Astrocyte (in vitro differentiated cells and primary cell): ENCODE data around the gene EFCAB10. TPM values are rescaled to one million over a fixed set of nuclear protein-coding genes. Genes with fewer than 3 reads are reported as not detected.
"Not testable (repeated sequence)": the region's sequence is repeated elsewhere in the genome, so short reads cannot be mapped to it uniquely, and the experiment has no call there.

Experiments used
- DNase-seq: peaks from one replicate; pipeline ENCODE4 v3.0.0-alpha.2; 2010; ENCODE audit warnings: low read depth
- FAIRE-seq: peaks from 2 replicates; lab custom pipeline; 2011; peaks lifted over from hg19 to GRCh38; lab: Jason Lieb, UNC
- H2AFZ ChIP-seq: 2 replicates; pipeline ENCODE4 v1.6.0; 2012; ENCODE audit warnings: low read depth, low read length, inconsistent platforms
- H3K27ac ChIP-seq: 2 replicates; pipeline ENCODE4 v1.5.1; 2011; ENCODE audit warnings: low read depth, low read length, inconsistent platforms
- H3K27me3 ChIP-seq: 2 replicates; pipeline ENCODE4 v1.6.0; 2011; ENCODE audit warnings: low read length, inconsistent platforms; ENCODE audit not compliant: insufficient read depth
- H3K36me3 ChIP-seq: 2 replicates; pipeline ENCODE4 v1.5.1; 2011; ENCODE audit warnings: low read length, inconsistent platforms; ENCODE audit not compliant: insufficient read depth
- H3K4me1 ChIP-seq: 2 replicates; pipeline ENCODE4 v1.5.1; 2011; ENCODE audit warnings: low read length, inconsistent platforms; ENCODE audit not compliant: insufficient read depth
- H3K4me2 ChIP-seq: 2 replicates; pipeline ENCODE4 v1.6.0; 2012; ENCODE audit warnings: low read length, inconsistent platforms
- H3K4me3 ChIP-seq: 2 replicates; pipeline ENCODE4 v1.5.1; 2011; ENCODE audit warnings: low read depth, mild to moderate bottlenecking, low read length, inconsistent platforms; ENCODE audit not compliant: insufficient read depth
- H3K79me2 ChIP-seq: 2 replicates; pipeline ENCODE4 v1.6.0; 2012; ENCODE audit warnings: mild to moderate bottlenecking, low read length, inconsistent platforms; ENCODE audit not compliant: insufficient read depth
- H3K9ac ChIP-seq: 2 replicates; pipeline ENCODE4 v1.6.0; 2012; ENCODE audit warnings: mild to moderate bottlenecking, low read length, inconsistent platforms
- H3K9me3 ChIP-seq: 2 replicates; pipeline ENCODE4 v1.5.1; 2012; ENCODE audit warnings: low read depth, mild to moderate bottlenecking, low read length, inconsistent platforms; ENCODE audit not compliant: insufficient read depth
- H4K20me1 ChIP-seq: 2 replicates; pipeline ENCODE4 v1.6.0; 2012; ENCODE audit warnings: low read length, inconsistent platforms; ENCODE audit not compliant: insufficient read depth
- H3K27ac Mint-ChIP-seq: one replicate; pipeline ENCODE4 v1.8.0; 2021; ENCODE audit warnings: mild to moderate bottlenecking, mixed read lengths; ENCODE audit not compliant: unreplicated experiment
- H3K27me3 Mint-ChIP-seq: one replicate; pipeline ENCODE4 v1.8.0; 2021; ENCODE audit warnings: low read depth, mixed read lengths; ENCODE audit not compliant: unreplicated experiment
- H3K36me3 Mint-ChIP-seq: one replicate; pipeline ENCODE4 v1.8.0; 2021; ENCODE audit warnings: low read depth, mixed read lengths; ENCODE audit not compliant: unreplicated experiment
- H3K4me1 Mint-ChIP-seq: one replicate; pipeline ENCODE4 v1.8.0; 2021; ENCODE audit warnings: low read depth, mixed read lengths; ENCODE audit not compliant: unreplicated experiment
- H3K4me3 Mint-ChIP-seq: one replicate; pipeline ENCODE4 v1.8.0; 2021; ENCODE audit warnings: mild to moderate bottlenecking, moderate library complexity, mixed read lengths; ENCODE audit not compliant: unreplicated experiment
- H3K9me3 Mint-ChIP-seq: one replicate; pipeline ENCODE4 v1.8.0; 2021; ENCODE audit warnings: mild to moderate bottlenecking, mixed read lengths; ENCODE audit not compliant: unreplicated experiment
- CTCF ChIP-seq: IDR thresholded peaks from 2 replicates; pipeline ENCODE4 v1.5.1; 2011; ENCODE audit warnings: low read depth, mild to moderate bottlenecking, inconsistent platforms, low read length, moderate library complexity; ENCODE audit not compliant: insufficient read depth
- EZH2 ChIP-seq: IDR thresholded peaks from 2 replicates; pipeline ENCODE4 v1.6.1; 2012; ENCODE audit warnings: mild to moderate bottlenecking, low read length, inconsistent platforms; ENCODE audit not compliant: insufficient read depth
- total RNA-seq: library from RNA; stranded (reverse); gene quantifications from 2 replicates; pipeline ENCODE4 v1.2.1, GENCODE V29; 2021

The EFCAB10 gene
- total RNA-seq, 1 donor from 2014 or later, result 0.52 TPM

DNA sequence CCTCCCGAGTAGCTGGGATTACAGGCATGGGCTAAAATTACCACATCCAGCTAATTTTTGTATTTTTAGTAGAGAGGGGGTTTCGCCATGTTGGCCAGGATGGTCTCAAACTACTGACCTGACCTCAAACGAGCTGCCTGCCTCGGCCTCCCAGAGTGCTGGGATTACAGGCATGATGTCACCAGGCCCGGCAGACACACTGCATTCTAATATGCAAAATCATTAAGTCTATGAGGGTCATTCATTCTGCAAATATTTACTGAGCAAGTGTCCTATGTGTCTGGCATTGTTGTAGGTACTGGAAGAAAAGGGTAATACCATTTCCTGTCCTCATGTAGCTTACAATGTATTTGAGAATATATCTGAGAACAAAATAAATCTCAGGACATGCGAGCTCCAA is 61.9 kb downstream of the EFCAB10 start:
- Histone ChIP-seq H3K4me2 (peak overlapping the region; percentile 19), H3K4me3 (no peak overlapping the region), H2AFZ (no peak overlapping the region), H4K20me1 (peaks cover 19% of the 10 kb centered on the region), H3K27ac (no peak overlapping the region), H3K9ac (no peak overlapping the region), H3K4me1 (peaks cover 10% of the 10 kb centered on the region), H3K9me3 (no peaks in the 10 kb centered on the region), H3K79me2 (peaks cover 59% of the 10 kb centered on the region), H3K27me3 (no peaks in the 10 kb centered on the region), H3K36me3 (no peaks in the 10 kb centered on the region)
- FAIRE-seq (no peak), DNase-seq (peak; percentile 12)
- TF ChIP-seq CTCF (no peak), EZH2 (no peak)
- Mint-ChIP-seq H3K9me3 (no peaks in the 10 kb centered on the region), H3K4me3 (peak overlapping the region; percentile 67), H3K36me3 (peaks cover 5% of the 10 kb centered on the region), H3K27ac (peak overlapping the region; percentile 41), H3K27me3 (no peaks in the 10 kb centered on the region), H3K4me1 (peaks cover 7% of the 10 kb centered on the region)

DNA sequence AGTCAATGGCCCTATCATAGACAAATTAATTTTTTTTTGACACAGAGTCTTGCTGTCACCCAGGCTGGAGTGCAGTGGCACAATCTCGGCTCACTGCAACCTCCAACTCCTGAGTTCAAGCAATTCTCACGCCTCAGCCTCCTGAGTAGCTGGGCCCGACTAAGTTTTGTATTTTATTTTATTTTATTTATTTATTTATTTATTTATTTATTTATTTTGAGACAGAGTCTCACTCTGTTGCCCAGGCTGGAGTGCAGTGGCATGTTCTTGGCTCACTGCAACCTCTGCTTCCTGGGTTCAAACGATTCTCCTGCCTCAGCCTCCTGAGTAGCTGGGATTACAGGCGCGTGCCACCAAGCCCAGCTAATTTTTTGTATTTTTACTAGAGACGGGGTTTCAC is 65.7 kb downstream of the EFCAB10 start:
- not testable (repeated sequence) for H3K4me3 ChIP-seq, H3K27me3 ChIP-seq, H3K4me2 ChIP-seq, H3K36me3 ChIP-seq, H3K9me3 ChIP-seq, DNase-seq, H3K27ac Mint-ChIP-seq, H3K4me3 Mint-ChIP-seq, H3K9me3 Mint-ChIP-seq, H3K27ac ChIP-seq, H2AFZ ChIP-seq, H3K4me1 ChIP-seq, H3K9ac ChIP-seq, H3K36me3 Mint-ChIP-seq, FAIRE-seq, H3K27me3 Mint-ChIP-seq
- Histone ChIP-seq H3K79me2 (peaks cover 75% of the 10 kb centered on the region), H4K20me1 (peaks cover 31% of the 10 kb centered on the region)
- peaks cover 13% of the 10 kb centered on the region for H3K4me1 Mint-ChIP-seq

Other genes starting within 250 kb of the EFCAB10 start
- gene SRPK2, start 192.6 kb downstream of the EFCAB10 start, total RNA-seq, result 54.8 and 59.2 TPM in 2 replicates
- gene PUS7, start 59.2 kb downstream of the EFCAB10 start, total RNA-seq, result 27.0 and 29.5 TPM in 2 replicates
- 28.0 and 28.1 TPM in 2 replicates for gene RINT1, start 49.3 kb downstream of the EFCAB10 start, total RNA-seq